Right lobe of liver (tissue), 4 donors: ENCODE results near the gene CIAO3.

Experiments used
- POLR2A ChIP-seq: fragments of 450-650 bp; IDR thresholded peaks from one replicate; pipeline ENCODE4 v1.6.1; 2017; ENCODE audit warnings: antibody characterized with exemption, mild to moderate bottlenecking
- TF ChIP-seq, protein P1 (sequence below), 4 donors: fragments of 200-600 bp in 3 of 4; fragments of 450-650 bp in 1 of 4; IDR thresholded peaks; one replicate each; pipeline versions ENCODE4 v1.5.1 to v1.8.0; 2016 to 2022; ENCODE audit warnings: antibody characterized with exemption in 4 of 4, mild to moderate bottlenecking in 2 of 4
- donor health status: DM: no; HTN: no; CAD: no.
- donor health status: DM: no; HTN: no; CAD: no.
- donor health status: DM: no; HTN: yes; CAD: no.

DNA sequence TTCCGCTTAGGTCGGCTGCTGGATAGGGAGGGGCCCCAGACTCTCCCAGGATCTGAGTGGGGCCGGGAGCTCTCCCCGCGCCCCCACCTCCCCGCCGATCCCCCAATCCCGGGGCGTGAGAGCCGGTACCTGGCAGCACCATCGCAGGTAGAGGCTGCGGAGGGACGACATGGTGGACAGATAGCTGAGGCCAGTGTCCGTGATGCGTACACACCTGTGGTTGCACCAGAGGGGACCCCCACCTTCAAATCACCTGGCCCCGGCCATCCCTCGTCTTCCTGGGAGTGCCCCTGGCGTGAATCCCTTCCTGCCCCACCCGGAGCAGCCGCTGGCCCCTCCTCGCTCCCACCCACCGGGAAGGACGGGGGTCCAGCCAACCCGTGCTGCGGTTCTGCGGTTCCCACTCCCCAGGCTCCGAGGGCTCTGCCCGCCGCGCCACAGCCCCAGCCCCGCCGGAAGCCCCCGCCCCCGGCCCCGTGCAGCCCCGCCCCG lies 45.9 kb downstream of the CIAO3 start:
- no peak for TF ChIP-seq POLR2A
- TF ChIP-seq, protein P1, sequence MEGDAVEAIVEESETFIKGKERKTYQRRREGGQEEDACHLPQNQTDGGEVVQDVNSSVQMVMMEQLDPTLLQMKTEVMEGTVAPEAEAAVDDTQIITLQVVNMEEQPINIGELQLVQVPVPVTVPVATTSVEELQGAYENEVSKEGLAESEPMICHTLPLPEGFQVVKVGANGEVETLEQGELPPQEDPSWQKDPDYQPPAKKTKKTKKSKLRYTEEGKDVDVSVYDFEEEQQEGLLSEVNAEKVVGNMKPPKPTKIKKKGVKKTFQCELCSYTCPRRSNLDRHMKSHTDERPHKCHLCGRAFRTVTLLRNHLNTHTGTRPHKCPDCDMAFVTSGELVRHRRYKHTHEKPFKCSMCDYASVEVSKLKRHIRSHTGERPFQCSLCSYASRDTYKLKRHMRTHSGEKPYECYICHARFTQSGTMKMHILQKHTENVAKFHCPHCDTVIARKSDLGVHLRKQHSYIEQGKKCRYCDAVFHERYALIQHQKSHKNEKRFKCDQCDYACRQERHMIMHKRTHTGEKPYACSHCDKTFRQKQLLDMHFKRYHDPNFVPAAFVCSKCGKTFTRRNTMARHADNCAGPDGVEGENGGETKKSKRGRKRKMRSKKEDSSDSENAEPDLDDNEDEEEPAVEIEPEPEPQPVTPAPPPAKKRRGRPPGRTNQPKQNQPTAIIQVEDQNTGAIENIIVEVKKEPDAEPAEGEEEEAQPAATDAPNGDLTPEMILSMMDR (IDR thresholded peaks at IDR 0.05), result no peak
